GM12878 (cell line): ENCODE results near the gene ADGRV1. TPM values are rescaled to one million over a fixed set of nuclear protein-coding genes. Genes with fewer than 3 reads are reported as not detected.

Source experiments
- ATAC-seq: fragments of 200-7000 bp; cut with Tn5 transposase; 3 replicates; pipeline ENCODE4 v1.9.1; 2020; ENCODE audit warnings: mild to moderate bottlenecking, moderate library complexity
- BruUV-seq: library from RNA; stranded (reverse); fragments of 400-500 nt; replicated peaks from 2 replicates; lab custom pipeline; 2021; lab: Mats Ljungman, UMichigan
- CTCF ChIA-PET: fragments of 300-600 bp; sonication (Branson Sonifier 250); formaldehyde crosslinking; extraction: SDS; loops from one replicate; lab custom pipeline; 2021; ENCODE audit warnings: inconsistent platforms; lab: Yijun Ruan, JAX
- POLR2A ChIA-PET: fragments of 350-600 bp; formaldehyde crosslinking; extraction: SDS; loops from one replicate; lab custom pipeline; 2021; ENCODE audit warnings: inconsistent platforms; lab: Charles Lee
- RAD21 ChIA-PET: fragments of 300-600 bp; sonication (Branson Sonifier 250); formaldehyde crosslinking; loops from one replicate; lab custom pipeline; 2023; ENCODE audit warnings: antibody characterized with exemption; ENCODE audit not compliant: unreplicated experiment; lab: Charles Lee
- SMC1A ChIA-PET: fragments of 300-600 bp; sonication (Branson Sonifier 250); formaldehyde crosslinking; loops from one replicate; lab custom pipeline; 2023; ENCODE audit not compliant: unreplicated experiment, uncharacterized antibody; lab: Charles Lee
- DNase-seq: peaks from one replicate; pipeline ENCODE4 v3.0.0-alpha.2; 2011; ENCODE audit warnings: low read depth, low spot score
- FAIRE-seq: peaks from 3 replicates; lab custom pipeline; 2011; peaks lifted over from hg19 to GRCh38; lab: Jason Lieb, UNC
- H2AFZ ChIP-seq: 2 replicates; pipeline ENCODE4 v1.6.0; 2011; ENCODE audit warnings: low read depth, low read length, control low read depth; ENCODE audit not compliant: control insufficient read depth
- H3K27ac ChIP-seq: 2 replicates; pipeline ENCODE4 v1.5.1; 2011; ENCODE audit warnings: control low read depth; ENCODE audit not compliant: control insufficient read depth, insufficient read depth
- H3K27me3 ChIP-seq, 2 experiments: replicated peaks in 1 of 2; 2 replicates each; pipeline versions ENCODE4 v1.6.0 to v1.6.1; 2011; ENCODE audit warnings: low read length in 1 of 2; ENCODE audit not compliant: control insufficient read depth in 2 of 2, insufficient read depth in 2 of 2
- H3K36me3 ChIP-seq, 2 experiments: 2 replicates each; pipeline ENCODE4 v1.5.1; 2011; ENCODE audit warnings: low read length in 1 of 2; ENCODE audit not compliant: control insufficient read depth in 2 of 2, insufficient read depth in 2 of 2
- H3K4me1 ChIP-seq: 2 replicates; pipeline ENCODE4 v1.6.1; 2011; ENCODE audit warnings: mild to moderate bottlenecking, low read length, moderate library complexity, mixed read lengths; ENCODE audit not compliant: control insufficient read depth, insufficient read depth
- H3K4me2 ChIP-seq: 2 replicates; pipeline ENCODE4 v1.6.0; 2011; ENCODE audit warnings: control low read depth; ENCODE audit not compliant: control insufficient read depth, insufficient read depth
- H3K4me3 ChIP-seq: fragments of 200-600 bp; sonication (generic); 2 replicates; pipeline ENCODE4 v1.5.1; 2016
- H3K79me2 ChIP-seq: 2 replicates; pipeline ENCODE4 v1.6.0; 2011; ENCODE audit warnings: low read length; ENCODE audit not compliant: control insufficient read depth, insufficient read depth
- H3K9ac ChIP-seq: 2 replicates; pipeline ENCODE4 v1.8.0; 2011; ENCODE audit warnings: low read length, control low read depth, mixed read lengths; ENCODE audit not compliant: control insufficient read depth, insufficient read depth
- H3K9me3 ChIP-seq: replicated peaks from 3 replicates; pipeline ENCODE4 v1.5.1; 2011; ENCODE audit warnings: mild to moderate bottlenecking, low read length; ENCODE audit not compliant: control insufficient read depth, insufficient read depth
- H4K20me1 ChIP-seq: 2 replicates; pipeline ENCODE4 v1.6.0; 2011; ENCODE audit not compliant: control insufficient read depth, insufficient read depth
- ATF2 ChIP-seq: IDR thresholded peaks from 2 replicates; pipeline ENCODE4 v1.6.1; 2012; ENCODE audit warnings: low read length, inconsistent platforms
- EZH2 ChIP-seq: IDR thresholded peaks from 2 replicates; pipeline ENCODE4 v1.6.1; 2012; ENCODE audit warnings: low read depth, mild to moderate bottlenecking, control low read depth, inconsistent platforms, low read length, borderline replicate concordance; ENCODE audit not compliant: control insufficient read depth
- MEF2B ChIP-seq: fragments of 450-650 bp; IDR thresholded peaks from 2 replicates; pipeline ENCODE4 v1.6.1; 2018; ENCODE audit warnings: mild to moderate bottlenecking, moderate library complexity; ENCODE audit not compliant: partially characterized antibody, poor library complexity, severe bottlenecking
- MTA2 ChIP-seq: fragments of 450-650 bp; IDR thresholded peaks from 2 replicates; pipeline ENCODE4 v1.6.1; 2016; ENCODE audit warnings: low read depth, mild to moderate bottlenecking, moderate library complexity
- MXI1 ChIP-seq: fragments of 150-350 bp; IDR thresholded peaks from 2 replicates; pipeline ENCODE4 v1.6.1; 2011; ENCODE audit warnings: low read depth, mild to moderate bottlenecking, inconsistent platforms, low read length, improper control_type of control experiment
- NFYA ChIP-seq: IDR thresholded peaks from 2 replicates; pipeline ENCODE4 v1.6.1; 2011; ENCODE audit warnings: low read depth, mild to moderate bottlenecking, low read length, improper control_type of control experiment, borderline replicate concordance
- ZSCAN29 ChIP-seq: fragments of 450-650 bp; IDR thresholded peaks from 2 replicates; pipeline ENCODE4 v1.6.1; 2017; ENCODE audit warnings: mild to moderate bottlenecking, moderate library complexity
- WGBS: methylation state at CpG from one replicate; pipeline ENCODE4 v1.1.6; 2016; ENCODE audit warnings: low lambda C conversion rate; ENCODE audit not compliant: insufficient replicate concordance, insufficient coverage; ENCODE audit errors: missing lambda C conversion rate; 5-methylcytosine and 5-hydroxymethylcytosine counted together
- in situ Hi-C: fragments of 300-500 bp; cut with MboI; formaldehyde crosslinking; loops from 9 replicates; pipeline ENCODE4 v1.14.3; 2018; ENCODE audit warnings: mixed read lengths
- intact Hi-C: fragments of 100-400 bp; cut with micrococcal nuclease; formaldehyde crosslinking; loops from one replicate; pipeline ENCODE4 v1.14.2; 2022; ENCODE audit not compliant: unreplicated experiment
- polyA plus RNA-seq, 11 experiments: library from polyadenylated mRNA; depleted of rRNA in 4 of 11; unstranded in 6 of 11; stranded (reverse) in 5 of 11; fragments of >200 nt; fragmentation: Nextera tagmentation in 4 of 11; fragmentation: Illumina TruSeq in 1 of 11; extraction: Ambion mirVana in 4 of 11; extraction: Trizol in 1 of 11; gene quantifications; 1 replicate in 1 of 11; 2 replicates in 10 of 11; pipeline versions ENCODE4 v1.2.1 to v1.2.3, GENCODE V29; 2011 to 2016; ENCODE audit warnings: inconsistent platforms in 2 of 11, missing spikeins in 2 of 11, low read depth in 1 of 11
- total RNA-seq, 4 experiments: library from RNA; depleted of rRNA in 3 of 4; stranded (reverse); fragments of >200 nt in 3 of 4; fragmentation: Illumina TruSeq in 1 of 4; extraction: Trizol in 1 of 4; gene quantifications; 2 replicates each; pipeline versions ENCODE4 v1.2.1 to v1.2.3, GENCODE V29; 2013 to 2021

The ADGRV1 gene
- total and polyA plus RNA-seq, 10 of the 15 experiments (the other 5 are each of a cell fraction or from before 2014, with no cell fraction given) = 0.04 to 8.1 (median 0.16) TPM; not detected in 1

GRCh38 chr5:91154338-91154737 lies 595.7 kb downstream of the ADGRV1 start:
- no peaks in the 10 kb centered on the region for H3K79me2 ChIP-seq
- H3K27me3 ChIP-seq = no peaks in the 10 kb centered on the region
- no peak overlapping the region for H3K9ac ChIP-seq
- CTCF ChIA-PET = no interaction called here
- H3K4me3 ChIP-seq = no peak overlapping the region
- no peak overlapping the region for H2AFZ ChIP-seq
- no peaks in the 10 kb centered on the region for H3K9me3 ChIP-seq
- intact Hi-C loops = no loop called here
- BruUV-seq = no TSS peak
- TF ChIP-seq MXI1 = no peak
- no peak for TF ChIP-seq MTA2
- no peak for TF ChIP-seq EZH2
- no peak for TF ChIP-seq NFYA
- TF ChIP-seq ATF2 = no peak
- no peak for TF ChIP-seq MEF2B
- no peak for TF ChIP-seq ZSCAN29
- TF ChIP-seq, all 136 proteins: peak for 0
- Histone ChIP-seq H4K20me1 (no peaks in the 10 kb centered on the region), H3K4me1 (no peaks in the 10 kb centered on the region), H3K27ac (no peak overlapping the region), H3K4me2 (no peak overlapping the region), H3K36me3 (no peaks in the 10 kb centered on the region)
- ChIA-PET POLR2A (no interaction called here), RAD21 (no interaction called here), SMC1A (interaction anchor here (0.7 kb wide), 1 partner anchor 852 kb away, joined by 3 read pairs; no protein-coding TSS in a partner anchor)
- no peak for FAIRE-seq
- WGBS = 98% methylated on average over 9 of the region's 9 CpGs
- in situ Hi-C loops = no loop called here
- no peak for DNase-seq
- no peak for ATAC-seq
